ENCODE data around the gene KIF1A. TPM values are rescaled to one million over a fixed set of nuclear protein-coding genes. Genes with fewer than 3 reads are reported as not detected.
"Not testable (repeated sequence)": the region's sequence is repeated elsewhere in the genome, so short reads cannot be mapped to it uniquely, and the experiment has no call there.

The KIF1A gene
- total RNA-seq, 6 experiments from 2014 or later, result not detected

DNA sequence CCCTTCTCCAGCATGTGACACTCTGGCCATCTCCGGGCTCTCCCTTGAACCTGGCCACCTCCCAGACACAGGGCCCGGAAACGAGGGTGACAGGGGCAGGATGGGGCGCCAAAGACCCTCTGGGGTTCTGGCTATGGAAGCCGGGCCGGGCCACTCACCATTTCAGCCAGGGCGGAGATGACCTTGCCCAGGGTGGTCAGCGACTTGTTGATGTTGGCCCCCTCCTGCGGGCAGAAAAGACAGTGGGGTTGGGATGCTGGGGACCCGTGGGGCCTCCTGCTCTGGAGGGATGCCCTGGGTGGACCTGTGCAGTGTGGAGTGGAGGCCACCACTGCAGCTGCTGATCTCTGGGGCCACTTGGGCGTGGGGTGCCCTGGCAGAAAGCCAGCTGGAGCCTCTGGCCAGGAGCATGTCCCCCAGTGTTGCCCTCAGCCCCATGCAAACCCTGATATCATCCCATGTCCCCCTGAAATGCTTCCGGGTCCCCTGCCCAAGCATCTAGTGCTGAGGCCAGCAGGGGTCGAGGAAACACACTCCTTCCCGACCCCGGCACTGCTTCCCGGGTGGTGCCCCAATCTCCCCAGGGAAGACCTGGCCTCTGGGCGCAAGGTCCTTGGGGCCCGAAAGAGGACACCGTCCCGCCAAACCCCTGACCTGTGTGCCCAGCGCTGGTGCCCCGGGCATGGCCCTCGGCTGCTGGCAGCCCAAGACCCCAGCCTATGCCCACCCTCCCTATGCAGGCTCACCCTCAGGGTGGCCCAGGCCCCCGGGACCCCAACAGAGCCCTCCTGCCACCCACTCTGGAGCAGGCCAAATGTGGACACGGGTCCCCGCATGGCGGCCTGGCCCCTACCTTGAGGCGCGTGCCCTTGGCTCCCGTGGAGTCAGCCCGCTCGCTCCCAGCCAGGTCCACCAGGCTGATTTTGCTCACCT is 36.9 kb downstream of the KIF1A start:
- TF ChIP-seq, protein P1, sequence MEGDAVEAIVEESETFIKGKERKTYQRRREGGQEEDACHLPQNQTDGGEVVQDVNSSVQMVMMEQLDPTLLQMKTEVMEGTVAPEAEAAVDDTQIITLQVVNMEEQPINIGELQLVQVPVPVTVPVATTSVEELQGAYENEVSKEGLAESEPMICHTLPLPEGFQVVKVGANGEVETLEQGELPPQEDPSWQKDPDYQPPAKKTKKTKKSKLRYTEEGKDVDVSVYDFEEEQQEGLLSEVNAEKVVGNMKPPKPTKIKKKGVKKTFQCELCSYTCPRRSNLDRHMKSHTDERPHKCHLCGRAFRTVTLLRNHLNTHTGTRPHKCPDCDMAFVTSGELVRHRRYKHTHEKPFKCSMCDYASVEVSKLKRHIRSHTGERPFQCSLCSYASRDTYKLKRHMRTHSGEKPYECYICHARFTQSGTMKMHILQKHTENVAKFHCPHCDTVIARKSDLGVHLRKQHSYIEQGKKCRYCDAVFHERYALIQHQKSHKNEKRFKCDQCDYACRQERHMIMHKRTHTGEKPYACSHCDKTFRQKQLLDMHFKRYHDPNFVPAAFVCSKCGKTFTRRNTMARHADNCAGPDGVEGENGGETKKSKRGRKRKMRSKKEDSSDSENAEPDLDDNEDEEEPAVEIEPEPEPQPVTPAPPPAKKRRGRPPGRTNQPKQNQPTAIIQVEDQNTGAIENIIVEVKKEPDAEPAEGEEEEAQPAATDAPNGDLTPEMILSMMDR (IDR thresholded peaks at IDR 0.05), result no peak
- DNase-seq, result no peak
- no peaks in the 10 kb centered on the region for H3K36me3 Mint-ChIP-seq (ENCODE audit: low read depth)

DNA sequence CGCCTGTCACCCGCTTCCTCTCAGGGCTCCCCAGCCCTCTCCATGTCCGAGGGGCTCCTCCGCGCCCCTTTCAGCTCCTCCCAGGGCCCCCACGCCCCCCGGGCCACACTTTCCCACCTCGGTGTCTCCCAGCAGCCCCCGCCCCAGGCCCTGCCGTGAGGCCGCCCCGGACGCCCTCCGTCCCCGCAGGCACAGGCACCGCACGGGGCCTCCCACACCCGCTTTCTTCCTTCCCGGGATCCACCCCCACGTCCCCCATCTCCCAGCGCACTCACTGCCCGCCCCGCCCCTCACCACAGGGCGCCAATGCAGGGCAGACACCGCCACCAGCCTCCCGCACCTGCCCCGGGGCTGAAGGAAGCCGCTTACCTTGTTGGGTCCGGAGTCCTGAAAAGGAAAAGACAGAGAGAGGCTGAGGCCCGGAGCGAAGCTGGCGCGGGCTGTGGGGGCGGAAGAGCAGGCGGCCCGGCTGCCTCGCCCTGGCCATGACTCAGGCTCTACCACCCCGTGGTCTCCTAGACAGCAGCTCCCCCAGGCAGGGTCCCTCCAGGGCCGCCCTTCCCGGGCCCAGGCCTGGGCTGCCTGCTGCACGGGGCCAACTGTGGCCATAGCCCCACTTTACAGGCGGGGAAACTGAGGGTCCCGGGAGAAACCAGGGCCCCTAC is 37.7 kb downstream of the KIF1A start:
- H3K27ac Mint-ChIP-seq, result no peak overlapping the region
- TF ChIP-seq, protein P1 (IDR thresholded peaks at IDR 0.05), result no peak

More for the DNA sequence above, 36.9 kb downstream of the KIF1A start:
- Mint-ChIP-seq H3K4me1 (ENCODE audit: low read depth) (no peaks in the 10 kb centered on the region), H3K27ac (no peak overlapping the region), H3K27me3 (ENCODE audit: insufficient read depth) (peaks cover 3% of the 10 kb centered on the region; the same call in 1 of the 2 replicates), H3K9me3 (no peaks in the 10 kb centered on the region), H3K4me3 (no peak overlapping the region)

DNA sequence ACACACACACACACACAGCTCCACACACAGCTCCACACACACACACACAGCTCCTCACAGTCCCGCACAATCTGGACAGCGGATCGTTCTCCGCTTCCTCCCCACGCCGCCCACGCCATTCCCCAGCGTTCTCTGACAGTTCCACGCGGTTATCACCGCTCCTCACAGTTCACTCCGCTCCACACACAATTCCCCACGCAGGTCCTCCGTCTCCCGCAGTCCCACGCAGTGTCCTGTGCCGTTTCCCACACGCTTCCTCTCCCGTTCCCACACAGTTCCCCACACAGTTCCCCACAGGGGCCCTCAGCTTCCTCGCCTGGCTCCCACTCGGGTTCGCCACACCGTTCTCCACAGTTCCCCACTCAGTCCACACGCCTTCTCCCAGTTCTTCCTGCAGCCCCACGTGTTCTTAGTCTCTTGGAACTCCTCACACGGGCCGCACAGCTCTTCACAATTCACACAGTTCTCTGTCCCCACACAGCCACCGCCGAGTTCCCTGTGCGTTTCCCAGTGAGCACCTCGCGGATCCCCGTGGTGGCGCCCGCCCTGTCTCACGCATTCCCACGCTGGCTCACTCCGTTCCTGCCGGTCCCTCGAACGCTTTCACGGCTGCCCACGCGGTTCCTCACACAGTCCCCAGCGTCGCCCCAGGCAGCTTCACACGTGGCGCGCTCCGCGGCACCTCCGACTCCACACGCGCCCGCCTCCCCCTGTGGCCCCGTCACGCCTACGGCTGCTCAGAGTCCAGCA is 38.4 kb downstream of the KIF1A start:
- H3K4me3 Mint-ChIP-seq, result no peak overlapping the region
- H3K36me3 Mint-ChIP-seq (ENCODE audit: low read depth), result no peaks in the 10 kb centered on the region
- TF ChIP-seq, protein P1 (IDR thresholded peaks at IDR 0.05), result no peak
- H3K4me1 Mint-ChIP-seq (ENCODE audit: low read depth), result no peaks in the 10 kb centered on the region
- no peak overlapping the region for H3K27ac Mint-ChIP-seq
- no peaks in the 10 kb centered on the region for H3K9me3 Mint-ChIP-seq
- no peak for DNase-seq
- H3K27me3 Mint-ChIP-seq (ENCODE audit: insufficient read depth), result peaks cover 3% of the 10 kb centered on the region

More for the DNA sequence above, 37.7 kb downstream of the KIF1A start:
- H3K27me3 Mint-ChIP-seq (ENCODE audit: insufficient read depth), result peaks cover 3% of the 10 kb centered on the region
- no peaks in the 10 kb centered on the region for H3K36me3 Mint-ChIP-seq (ENCODE audit: low read depth)
- no peaks in the 10 kb centered on the region for H3K4me1 Mint-ChIP-seq (ENCODE audit: low read depth)
- no peak for DNase-seq
- no peaks in the 10 kb centered on the region for H3K9me3 Mint-ChIP-seq
- no peak overlapping the region for H3K4me3 Mint-ChIP-seq

DNA sequence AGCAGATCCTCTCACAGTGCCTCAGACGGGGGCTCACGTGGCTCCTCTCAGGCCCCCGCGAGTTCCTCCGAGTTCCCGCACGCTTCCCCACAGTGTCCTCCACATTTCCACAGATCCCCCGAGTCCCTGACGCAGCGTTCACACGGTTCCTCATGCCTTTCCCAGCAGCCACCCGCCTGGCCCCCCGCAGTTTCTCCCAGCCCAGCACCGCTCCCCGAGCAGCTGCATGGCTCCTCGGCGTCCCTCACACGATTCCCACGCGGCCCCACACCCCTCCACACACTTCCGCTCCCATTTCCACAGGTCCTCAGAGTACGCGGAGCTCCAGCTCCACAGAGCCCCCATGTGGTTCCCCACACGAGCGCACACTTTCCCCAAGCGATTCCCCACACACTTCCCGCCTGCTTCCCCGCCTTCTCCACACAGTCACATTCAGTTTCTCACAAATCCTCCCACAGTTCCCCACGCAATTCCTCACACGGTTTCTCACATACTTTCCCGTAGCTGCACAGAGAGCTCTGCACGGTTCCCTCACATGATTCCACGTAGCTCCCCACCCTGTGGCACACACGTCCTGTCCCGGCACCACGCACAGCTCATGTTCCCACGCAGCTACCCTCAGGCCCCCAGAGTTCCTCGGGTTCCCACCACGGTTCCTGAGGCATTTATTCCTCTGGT is 39.9 kb downstream of the KIF1A start:
- DNase-seq, result no peak

DNA sequence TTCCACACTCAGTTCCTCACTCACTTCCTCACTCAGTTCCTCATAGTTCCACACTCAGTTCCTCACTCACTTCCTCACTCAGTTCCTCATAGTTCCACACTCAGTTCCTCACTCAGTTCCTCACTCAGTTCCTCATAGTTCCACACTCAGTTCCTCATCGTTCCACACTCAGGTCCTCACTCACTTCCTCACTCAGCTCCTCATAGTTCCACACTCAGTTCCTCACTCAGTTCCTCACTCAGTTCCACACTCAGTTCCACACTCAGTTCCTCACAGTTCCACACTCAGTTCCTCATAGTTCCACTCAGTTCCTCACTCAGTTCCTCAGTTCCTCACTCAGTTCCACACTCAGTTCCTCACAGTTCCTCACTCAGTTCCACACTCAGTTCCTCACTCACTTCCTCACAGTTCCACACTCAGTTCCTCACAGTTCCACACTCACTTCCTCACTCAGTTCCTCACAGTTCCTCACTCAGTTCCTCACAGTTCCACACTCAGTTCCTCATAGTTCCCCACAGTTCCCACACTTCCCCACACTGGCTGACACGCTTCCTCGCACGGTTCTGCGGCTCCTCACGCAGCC is 40.7 kb downstream of the KIF1A start:
- not testable (repeated sequence) for H3K4me1 Mint-ChIP-seq (ENCODE audit: low read depth); H3K27ac Mint-ChIP-seq; H3K9me3 Mint-ChIP-seq; H3K4me3 Mint-ChIP-seq; DNase-seq; H3K27me3 Mint-ChIP-seq (ENCODE audit: insufficient read depth); H3K36me3 Mint-ChIP-seq (ENCODE audit: low read depth)

More for the DNA sequence above, 39.9 kb downstream of the KIF1A start:
- H3K27me3 Mint-ChIP-seq (ENCODE audit: insufficient read depth), result peaks cover 8% of the 10 kb centered on the region
- no peaks in the 10 kb centered on the region for H3K36me3 Mint-ChIP-seq (ENCODE audit: low read depth)
- no peaks in the 10 kb centered on the region for H3K4me1 Mint-ChIP-seq (ENCODE audit: low read depth)
- TF ChIP-seq, protein P1 (IDR thresholded peaks at IDR 0.05), result no peak
- H3K9me3 Mint-ChIP-seq, result no peaks in the 10 kb centered on the region
- no peak overlapping the region for H3K4me3 Mint-ChIP-seq
- H3K27ac Mint-ChIP-seq, result no peak overlapping the region
